Transverse colon (tissue), 4 donors: Measurements from ENCODE around the gene SNX33.
A peak's percentile ranks its signal among the peaks of the same experiment; 100 is the strongest.

Experiments
- POLR2A ChIP-seq: fragments of 450-650 bp; IDR thresholded peaks from one replicate; pipeline ENCODE4 v1.6.1; 2016; ENCODE audit warnings: antibody characterized with exemption, mild to moderate bottlenecking, moderate library complexity
- POLR2AphosphoS5 ChIP-seq, 3 donors: sonication (generic); formaldehyde crosslinking; IDR thresholded peaks; one replicate each; pipeline ENCODE4 v1.6.1; 2016; ENCODE audit warnings: antibody characterized with exemption in 3 of 3
- TF ChIP-seq, protein P1 (sequence below), 5 experiments: fragments of 200-600 bp in 3 of 5; fragments of 450-650 bp in 2 of 5; sonication (generic) in 3 of 5; IDR thresholded peaks; 1 replicate in 2 of 5; 2 replicates in 3 of 5; pipeline ENCODE4 v1.5.1; 2016 to 2017; ENCODE audit warnings: antibody characterized with exemption in 5 of 5, inconsistent platforms in 3 of 5, mild to moderate bottlenecking in 2 of 5, moderate library complexity in 1 of 5

DNA sequence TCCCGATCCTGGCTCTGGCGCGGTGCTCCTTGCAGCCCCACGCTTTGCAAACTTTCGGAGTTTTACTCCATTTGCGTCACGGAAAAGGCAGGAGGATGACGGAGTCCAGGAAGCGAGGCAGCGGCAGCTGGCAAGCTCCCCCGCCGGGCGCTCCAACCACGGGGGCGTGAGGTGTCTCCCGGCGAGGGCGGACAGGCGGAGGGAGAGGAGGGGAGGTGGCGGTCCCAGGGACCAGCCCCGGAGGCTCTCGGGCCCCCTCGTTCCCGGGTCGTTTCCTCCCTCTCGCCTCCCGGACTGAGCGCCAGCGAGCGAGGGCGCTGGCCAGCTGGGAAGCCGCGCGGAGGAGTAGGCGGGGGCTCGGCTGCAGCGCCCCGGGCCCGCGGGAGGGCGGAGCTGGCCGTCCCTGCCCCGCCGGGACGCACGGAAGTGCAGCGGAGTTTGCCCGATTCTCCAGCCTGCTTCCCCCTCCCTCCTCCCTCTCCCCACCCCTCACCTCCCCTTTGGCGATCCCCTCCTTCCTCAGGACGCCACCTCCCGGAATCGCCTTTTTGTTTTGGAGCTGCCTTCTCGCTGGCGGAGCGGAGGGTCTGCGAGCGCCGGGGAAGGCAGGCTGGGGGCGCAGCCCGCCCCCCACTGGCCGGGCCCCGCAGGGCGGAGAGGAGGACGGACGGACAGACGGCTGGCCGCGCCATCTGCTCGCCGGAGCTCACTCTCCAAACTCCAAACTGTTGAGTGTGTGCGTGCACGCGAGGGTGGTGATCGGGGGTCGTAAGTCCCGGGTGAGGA is at the start of gene SNX33:
- TF ChIP-seq, protein P1, sequence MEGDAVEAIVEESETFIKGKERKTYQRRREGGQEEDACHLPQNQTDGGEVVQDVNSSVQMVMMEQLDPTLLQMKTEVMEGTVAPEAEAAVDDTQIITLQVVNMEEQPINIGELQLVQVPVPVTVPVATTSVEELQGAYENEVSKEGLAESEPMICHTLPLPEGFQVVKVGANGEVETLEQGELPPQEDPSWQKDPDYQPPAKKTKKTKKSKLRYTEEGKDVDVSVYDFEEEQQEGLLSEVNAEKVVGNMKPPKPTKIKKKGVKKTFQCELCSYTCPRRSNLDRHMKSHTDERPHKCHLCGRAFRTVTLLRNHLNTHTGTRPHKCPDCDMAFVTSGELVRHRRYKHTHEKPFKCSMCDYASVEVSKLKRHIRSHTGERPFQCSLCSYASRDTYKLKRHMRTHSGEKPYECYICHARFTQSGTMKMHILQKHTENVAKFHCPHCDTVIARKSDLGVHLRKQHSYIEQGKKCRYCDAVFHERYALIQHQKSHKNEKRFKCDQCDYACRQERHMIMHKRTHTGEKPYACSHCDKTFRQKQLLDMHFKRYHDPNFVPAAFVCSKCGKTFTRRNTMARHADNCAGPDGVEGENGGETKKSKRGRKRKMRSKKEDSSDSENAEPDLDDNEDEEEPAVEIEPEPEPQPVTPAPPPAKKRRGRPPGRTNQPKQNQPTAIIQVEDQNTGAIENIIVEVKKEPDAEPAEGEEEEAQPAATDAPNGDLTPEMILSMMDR (IDR thresholded peaks at IDR 0.05), result peak; percentile 40 to 73 (median 56)
- peak; percentile 90 for TF ChIP-seq POLR2A
- peak; percentile 72 to 94 (median 92) for TF ChIP-seq POLR2AphosphoS5 (IDR thresholded peaks at IDR 0.05)
